Testis (tissue), 2 donors: ENCODE data around the gene RTCA.
"Not testable (repeated sequence)": the region's sequence is repeated elsewhere in the genome, so short reads cannot be mapped to it uniquely, and the experiment has no call there.

Source experiments
- CTCF ChIP-seq, 3 experiments: fragments of 450-650 bp in 2 of 3; fragments of 200-600 bp in 1 of 3; sonication (generic) in 1 of 3; IDR thresholded peaks; one replicate each; pipeline ENCODE4 v1.5.1; 2016 to 2019; ENCODE audit warnings: antibody characterized with exemption in 3 of 3, mild to moderate bottlenecking in 2 of 3, moderate library complexity in 1 of 3
- POLR2A ChIP-seq: fragments of 450-650 bp; IDR thresholded peaks from one replicate; pipeline ENCODE4 v1.6.1; 2017; ENCODE audit warnings: antibody characterized with exemption, mild to moderate bottlenecking, moderate library complexity

- not testable (repeated sequence) for TF ChIP-seq CTCF (IDR thresholded peaks at IDR 0.05); POLR2A
Observed at GRCh38 chr1:100337878-100338277, 71.9 kb downstream of the RTCA start.
